Measurements from ENCODE around the gene PARP4.
"Not testable (repeated sequence)": the region's sequence is repeated elsewhere in the genome, so short reads cannot be mapped to it uniquely, and the experiment has no call there.

Gene PARP4

GRCh38 chr13:24426045-24426444, 86.5 kb downstream of the PARP4 start:
- DNase-seq: not testable (repeated sequence)

- DNase-seq: not testable (repeated sequence)
These were observed 92.9 kb downstream of the PARP4 start for GRCh38 chr13:24419668-24420067.

GRCh38 chr13:24407844-24408243, 104.7 kb downstream of the PARP4 start:
- no peak for DNase-seq

DNA sequence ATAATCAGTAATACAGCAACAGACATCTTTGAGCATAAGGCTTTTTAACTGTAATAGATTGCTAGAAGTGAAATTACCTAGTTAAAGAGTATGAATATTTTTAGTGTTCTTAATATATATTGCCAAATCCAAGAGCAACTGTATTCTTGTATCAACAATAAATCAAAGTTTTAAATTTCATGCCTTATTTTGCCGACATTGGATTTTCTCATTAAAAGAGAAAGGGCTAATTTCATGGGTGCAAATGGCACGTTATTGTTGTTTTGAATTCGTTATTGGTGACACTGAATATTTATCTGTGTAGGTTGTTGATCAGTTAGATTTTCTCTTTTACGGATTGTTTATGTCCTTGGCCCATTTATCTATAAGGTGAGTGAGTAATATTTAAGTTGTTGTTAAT, 106.1 kb downstream of the PARP4 start:
- no peak for DNase-seq

DNA sequence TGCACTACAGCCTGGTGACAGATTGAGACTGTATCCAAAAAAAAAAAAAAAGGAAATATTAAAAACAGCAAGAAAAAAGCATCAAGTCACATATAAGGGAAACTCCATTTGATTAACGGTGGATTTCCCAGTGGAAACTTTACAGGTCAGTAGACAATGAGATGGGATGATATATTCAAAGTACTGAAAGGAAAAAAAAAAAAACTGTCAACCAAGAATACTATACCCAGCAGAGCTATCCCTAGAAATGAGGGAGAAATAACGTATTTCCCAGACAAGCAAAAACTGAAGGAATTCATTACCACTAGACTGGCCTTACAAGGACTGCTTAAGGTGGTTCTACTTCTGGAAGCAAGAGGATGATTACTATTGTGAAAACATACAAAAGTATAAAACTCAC, 115.8 kb downstream of the PARP4 start:
- no peak for DNase-seq

DNA sequence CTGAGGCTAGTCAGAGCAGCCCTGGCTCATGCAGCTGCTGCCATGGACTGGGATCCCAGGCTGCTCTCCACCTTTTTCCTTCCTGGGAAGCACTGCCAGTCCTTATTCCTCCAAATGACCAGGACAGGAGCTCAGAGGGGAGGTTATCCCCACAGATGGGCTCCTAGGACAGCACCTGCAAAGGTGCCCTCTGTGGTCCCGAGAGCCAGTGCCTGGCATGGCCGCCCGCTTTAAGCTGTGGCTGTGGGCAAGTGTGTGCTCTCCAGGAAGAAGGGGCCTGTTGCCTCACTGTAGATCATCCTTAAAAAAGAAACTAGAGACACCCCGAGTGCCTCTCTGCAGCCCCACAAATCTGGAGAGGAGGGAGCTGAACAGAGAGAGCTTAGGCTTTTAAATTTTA, 119.6 kb downstream of the PARP4 start:
- DNase-seq: no peak

- DNase-seq: not testable (repeated sequence)
These were observed 120.6 kb downstream of the PARP4 start for GRCh38 chr13:24391771-24392683.

DNA sequence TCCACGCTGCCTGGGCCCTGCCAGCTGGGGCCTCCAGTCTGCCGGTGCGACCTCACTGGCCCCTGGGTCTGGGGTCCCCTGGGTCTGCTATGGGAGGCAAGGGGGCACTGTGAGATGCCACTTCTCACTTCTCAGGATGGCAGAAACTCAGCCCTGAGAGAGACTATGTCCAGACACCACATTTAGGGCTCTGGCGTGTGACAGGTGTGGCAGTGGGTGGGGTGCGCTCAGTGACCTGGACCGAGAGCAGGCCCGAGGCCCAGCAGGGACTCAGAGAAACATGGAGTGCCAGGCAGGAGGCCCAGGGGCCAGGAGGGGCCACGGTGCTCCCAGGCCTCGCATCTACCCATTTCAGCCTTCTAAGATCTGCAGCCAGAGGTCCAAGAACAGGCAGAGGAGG, 121.8 kb downstream of the PARP4 start:
- DNase-seq: not testable (repeated sequence)

DNA sequence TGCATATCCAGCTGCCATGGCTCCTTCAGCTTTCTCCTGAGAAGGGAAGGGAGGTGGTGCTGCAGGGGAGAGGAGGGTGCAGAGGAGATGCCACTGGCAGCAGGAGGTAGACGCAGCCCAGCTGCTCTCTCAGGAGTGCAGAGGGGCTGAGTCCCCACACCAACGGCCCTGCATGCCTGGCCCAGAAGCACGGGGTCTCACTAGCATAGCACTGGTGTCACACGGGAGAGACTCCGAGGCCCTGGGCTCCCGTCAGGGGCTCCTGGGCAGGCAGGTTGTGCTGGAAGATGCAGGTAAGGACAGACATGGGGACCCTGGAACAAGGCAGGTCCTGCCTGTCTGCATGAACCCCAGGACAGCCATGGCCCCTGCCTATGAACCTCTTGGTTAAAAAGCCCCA, 123.1 kb downstream of the PARP4 start:
- DNase-seq: no peak

DNA sequence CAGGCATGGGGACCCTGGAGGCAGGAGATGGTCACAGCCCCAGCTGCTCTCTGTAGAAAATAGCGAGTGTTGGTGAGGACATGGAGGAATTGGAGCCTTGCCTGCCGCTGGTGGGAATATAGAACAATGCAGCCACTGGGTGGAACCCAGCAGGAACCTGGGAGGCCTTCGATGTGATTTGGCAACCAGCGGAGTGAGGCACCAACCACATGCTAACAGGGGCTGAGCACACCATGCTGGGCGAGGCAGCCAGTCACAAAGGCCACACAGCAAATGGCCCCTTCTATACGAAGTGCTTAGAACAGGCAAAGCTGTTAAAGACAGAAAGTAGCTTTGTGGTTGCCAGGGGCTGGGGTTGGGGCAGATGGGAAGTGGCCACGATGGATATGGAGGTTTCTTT, 123.8 kb downstream of the PARP4 start:
- not testable (repeated sequence) for DNase-seq

DNA sequence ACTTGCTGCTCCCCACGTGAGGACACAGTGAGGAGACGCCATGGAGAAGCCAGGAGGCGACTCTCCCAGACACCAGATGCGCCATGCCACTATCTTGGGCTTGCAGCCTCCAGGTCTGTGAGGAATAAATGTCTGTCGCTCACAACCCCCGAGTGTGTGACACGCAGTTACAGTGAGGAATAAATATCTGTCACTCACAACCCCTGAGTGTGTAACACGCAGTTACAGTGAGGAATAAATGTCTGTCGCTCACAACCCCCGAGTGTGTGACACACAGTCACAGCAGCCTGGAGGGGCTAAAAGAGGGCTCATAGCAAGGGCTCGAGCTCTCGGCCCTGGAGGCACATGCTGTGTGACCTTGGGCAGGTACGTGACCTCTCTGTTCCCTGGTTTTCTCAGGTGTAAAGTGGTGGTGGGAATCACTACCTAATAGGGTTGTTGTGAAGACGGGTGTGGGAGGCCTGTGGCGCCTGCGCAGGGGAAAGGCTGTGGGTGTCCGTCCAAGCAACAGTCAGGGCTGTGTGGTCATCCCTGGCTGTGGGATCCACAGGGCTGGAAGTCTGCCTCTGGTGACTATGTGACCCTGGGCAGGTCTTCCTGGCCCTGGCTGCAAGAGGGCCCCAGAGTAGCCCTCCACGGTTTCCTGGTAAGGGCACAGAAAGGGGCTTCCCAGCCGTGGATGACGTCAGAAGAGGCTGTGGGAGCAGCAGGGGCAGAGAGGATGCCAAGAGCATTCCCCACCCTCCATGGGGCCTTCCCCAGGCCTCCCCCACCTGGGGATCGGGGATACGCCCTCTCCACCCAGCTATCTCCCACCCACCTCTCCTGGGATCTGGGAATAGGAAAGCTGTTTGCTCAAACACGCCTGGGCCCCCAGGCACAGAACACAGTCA, 125.5 kb downstream of the PARP4 start:
- DNase-seq: no peak

DNA sequence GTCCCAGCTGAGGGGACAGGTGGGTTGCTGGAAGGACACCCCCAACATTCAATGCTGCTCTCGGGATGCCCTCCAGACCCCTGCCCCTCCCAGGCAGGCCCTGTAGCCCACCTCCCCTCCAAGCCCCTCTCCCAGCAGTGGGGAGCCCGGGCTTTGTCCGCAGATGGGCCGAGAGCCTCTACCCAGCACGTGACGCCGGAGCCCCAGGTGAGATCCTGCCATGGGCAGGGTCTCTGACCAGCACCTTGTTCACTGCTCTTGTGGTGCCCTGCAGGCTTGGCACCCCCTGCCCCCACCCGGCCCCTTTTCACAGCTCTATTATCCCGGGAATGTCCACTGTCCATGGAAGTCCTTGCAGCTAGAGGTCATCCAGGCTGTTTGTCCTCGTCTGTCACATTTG, 126.7 kb downstream of the PARP4 start:
- no peak for DNase-seq

- not testable (repeated sequence) for DNase-seq
These were observed 127.6 kb downstream of the PARP4 start for GRCh38 chr13:24384946-24385345.

DNA sequence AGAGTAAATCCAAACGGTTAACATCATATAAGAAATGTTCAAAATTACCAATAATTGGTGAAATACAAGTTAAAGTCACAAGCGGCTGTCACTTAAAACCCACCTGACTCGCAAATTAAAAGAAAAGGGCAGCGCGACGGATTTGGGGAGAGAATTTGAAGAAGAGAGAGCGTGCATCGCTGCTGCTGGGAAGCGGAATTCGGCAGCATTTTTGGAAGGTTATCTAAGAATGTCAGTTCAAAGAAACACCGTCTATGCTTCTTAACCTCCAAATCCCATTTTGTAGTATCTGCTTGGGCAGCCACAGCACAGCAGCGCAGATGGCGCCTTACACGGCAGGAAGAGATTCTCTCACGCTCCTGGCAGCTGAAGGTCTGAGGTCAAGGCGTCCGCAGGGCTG, 128.5 kb downstream of the PARP4 start:
- not testable (repeated sequence) for DNase-seq

DNA sequence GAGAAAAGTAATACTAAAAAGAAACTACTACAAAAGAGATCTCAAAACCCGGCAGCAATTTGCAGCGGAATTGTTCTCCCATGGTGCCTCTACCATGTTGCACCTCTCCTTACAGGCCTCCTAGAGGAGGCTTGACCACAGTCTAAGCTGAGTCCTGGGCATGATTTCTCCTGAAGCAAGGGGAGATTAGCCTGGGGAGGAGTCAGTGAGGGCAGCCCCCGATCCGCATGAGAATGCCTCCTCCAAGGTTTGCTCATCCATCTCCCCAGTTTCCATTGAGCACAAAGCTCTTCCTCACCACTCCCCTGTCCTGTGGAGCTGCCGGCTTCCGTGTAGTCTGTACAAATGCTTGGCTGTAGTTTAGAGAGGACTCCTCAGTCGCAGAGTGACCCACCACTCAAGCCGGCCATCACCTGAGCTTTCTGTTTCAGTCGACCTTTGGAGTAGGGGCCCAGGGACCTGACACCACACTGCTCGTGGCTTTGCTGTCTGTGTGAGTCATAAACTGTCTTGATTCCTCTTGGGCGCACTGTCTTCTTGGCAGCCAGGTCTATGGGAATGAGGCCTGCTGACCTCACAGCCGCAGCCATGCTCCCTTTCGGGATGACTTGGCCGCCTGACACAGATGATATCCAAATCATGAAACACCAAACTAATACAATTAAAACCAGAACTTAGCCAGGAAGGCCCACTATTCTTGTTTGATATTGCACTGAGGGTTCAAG, 130.9 kb downstream of the PARP4 start:
- DNase-seq: no peak

GRCh38 chr13:24380881-24381280, 131.7 kb downstream of the PARP4 start:
- DNase-seq: not testable (repeated sequence)

GRCh38 chr13:24380227-24380626, 132.4 kb downstream of the PARP4 start:
- not testable (repeated sequence) for DNase-seq

DNA sequence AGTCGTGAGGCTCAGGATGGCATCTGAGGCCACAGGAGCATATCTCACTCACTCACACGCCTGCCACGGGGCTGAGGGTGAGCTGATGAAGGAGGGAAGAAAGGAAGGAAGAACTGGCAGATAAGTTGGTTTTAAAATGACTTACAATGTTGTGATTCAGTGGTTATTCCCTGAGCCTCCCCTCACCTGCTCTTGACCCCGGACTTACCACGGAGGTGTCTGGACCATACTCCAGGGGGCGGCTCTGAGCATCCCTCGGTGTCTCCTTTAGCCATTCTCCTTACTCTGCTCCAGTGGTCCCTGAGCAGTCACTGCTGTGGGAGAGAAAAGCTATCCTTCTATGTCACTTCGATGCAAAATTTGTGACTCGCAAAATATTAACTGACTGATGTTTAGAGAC, 141.3 kb downstream of the PARP4 start:
- DNase-seq: not testable (repeated sequence)

Measured in RPMI8226 (cell line).